ENCODE results near the gene EGFLAM. TPM values are rescaled to one million over a fixed set of nuclear protein-coding genes. Genes with fewer than 3 reads are reported as not detected.
A peak's percentile ranks its signal among the peaks of the same experiment; 100 is the strongest.

Gene EGFLAM
- total RNA-seq (2014; rRNA removed) = 22.4 and 27.1 TPM in 2 replicates
- 35.3 TPM for polyA plus RNA-seq (2012)

DNA sequence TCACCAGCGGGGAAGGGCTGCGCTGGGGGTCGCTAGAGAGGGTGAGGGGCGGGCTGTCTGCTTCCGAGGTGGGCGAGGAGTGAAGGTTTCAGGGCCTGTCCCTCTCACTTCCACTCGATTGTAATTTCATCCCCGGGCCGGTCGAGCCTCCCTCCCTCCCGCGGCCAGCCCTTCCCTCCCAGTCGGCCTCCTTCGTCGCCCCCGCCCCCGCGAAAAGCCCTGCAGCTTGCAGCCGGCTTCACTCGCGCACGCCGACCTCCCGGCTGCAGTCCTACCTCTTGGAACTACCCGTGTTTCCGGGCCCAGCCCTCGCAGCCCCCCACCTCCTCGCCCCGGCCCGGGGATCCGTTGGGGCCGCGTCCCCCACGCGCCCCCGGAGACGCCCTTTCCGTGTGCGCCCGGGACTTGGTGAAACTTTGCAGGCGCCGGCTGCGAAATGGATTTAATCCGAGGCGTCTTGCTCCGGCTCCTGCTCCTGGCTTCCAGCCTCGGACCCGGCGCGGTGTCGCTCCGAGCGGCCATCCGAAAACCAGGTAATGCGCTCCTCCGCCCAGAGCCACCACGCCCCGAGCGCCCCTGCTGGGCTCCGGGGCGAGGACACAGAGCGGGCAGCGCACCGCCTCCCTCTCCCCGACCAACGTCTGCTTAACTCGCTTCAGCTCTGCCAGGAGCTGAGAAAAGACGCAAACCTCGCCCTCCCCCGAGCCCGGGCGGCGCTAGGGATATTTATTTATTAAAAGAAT, at the start of gene EGFLAM:
Gene EGFLAM, plus strand, starts transcription at position 241 of the 743 bp plus-strand sequence. Its CDS starts 196 bp downstream, at position 437.
- DNase-seq (ENCODE audit: low read depth) = no peak

DNA sequence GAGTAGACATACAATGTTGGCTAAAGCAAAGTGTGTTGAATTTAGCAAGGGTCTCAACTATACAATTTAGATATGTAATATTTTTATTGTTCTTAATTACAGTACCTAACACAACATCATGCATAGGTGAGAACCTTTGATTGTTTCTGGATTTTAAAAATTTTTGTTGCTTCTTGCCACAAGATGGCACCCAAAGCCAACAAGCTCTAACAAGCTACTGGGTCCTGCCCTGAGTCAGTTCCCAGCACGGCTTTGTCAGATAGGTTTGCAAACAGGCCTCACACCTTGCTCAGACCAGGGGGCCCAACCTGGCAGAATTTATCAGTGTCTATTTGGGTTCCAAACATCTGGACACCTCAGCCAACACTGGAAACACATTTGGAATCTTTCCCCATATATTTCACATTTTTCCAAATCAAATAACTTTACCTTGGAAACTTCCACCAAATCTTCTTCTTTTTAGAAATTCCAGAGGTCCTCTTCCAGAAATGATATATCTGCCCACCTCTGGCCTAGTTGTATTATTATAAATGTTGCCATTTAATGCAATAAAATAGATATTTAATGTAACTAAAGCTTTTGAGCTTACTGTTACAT, 49.5 kb upstream of the EGFLAM start:
- DNase-seq (ENCODE audit: low read depth) = peak; percentile 29

DNA sequence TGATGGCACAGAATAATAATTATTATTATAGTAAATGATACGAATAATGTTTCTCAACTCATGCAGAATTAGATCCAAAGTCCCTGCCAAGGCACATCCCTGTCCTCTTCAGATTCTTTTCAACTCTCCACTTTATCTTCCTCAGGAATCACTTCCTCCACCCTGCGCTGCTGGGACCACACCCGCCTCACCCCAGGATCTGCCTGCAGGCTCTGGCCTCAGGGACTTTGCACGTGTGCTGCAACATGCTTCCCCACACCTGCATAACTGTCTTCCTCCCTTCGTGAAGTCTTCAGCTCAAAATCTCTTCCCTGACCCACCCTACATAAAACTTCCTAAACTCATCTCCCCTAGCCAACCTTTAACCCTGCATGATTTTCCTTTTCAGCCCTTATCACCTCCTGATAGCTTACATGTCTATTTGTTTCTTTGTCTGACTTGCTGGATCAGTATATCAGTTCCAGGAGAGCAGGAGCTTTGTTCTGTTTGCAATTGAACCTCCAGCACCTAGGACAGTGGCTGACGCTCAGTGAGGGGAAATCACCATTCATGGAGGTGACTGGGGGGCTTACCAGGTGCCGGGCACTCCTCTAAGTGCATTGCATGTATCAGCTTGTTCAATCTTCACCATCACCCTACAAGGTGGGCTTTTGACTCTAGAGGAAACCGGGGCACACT, 47.5 kb upstream of the EGFLAM start:
- no peak for DNase-seq (ENCODE audit: low read depth)

DNA sequence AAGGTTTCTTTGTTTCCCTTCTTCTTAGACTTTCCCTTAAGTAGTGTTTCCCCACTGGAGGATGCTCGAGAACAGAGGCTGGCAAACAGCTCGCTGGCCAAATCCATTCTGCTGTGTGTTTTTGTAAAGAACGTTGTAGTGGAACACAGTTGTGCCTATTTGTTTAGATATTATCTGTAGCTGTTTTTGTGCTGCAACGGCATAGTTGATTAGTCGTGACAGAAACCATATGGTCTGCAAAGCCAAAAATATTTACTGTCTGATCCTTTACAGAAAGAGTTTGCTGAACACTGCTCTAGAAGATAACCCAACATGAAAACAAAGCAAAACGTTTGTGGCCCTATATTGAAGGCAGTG, 47.0 kb upstream of the EGFLAM start:
- no peak for DNase-seq (ENCODE audit: low read depth)

DNA sequence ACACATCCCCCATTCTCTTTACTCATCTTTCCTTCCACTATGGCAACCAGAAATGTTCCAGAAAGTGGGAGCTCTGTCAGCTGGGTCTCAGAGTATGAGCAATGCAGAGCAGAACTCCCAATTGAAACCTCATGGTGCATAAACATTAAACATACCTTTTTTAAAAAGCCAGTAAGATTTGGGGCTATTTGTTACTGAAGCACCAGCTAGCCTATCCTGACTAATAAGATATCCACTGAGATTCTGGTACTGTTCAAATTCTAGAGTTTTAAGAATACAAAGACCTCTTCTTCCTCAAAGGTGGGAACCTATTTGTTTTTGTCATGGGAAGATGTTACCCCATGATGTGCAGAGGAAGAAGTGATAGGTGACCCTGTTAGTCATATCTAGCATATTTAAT, 46.1 kb upstream of the EGFLAM start:
- no peak for DNase-seq (ENCODE audit: low read depth)

DNA sequence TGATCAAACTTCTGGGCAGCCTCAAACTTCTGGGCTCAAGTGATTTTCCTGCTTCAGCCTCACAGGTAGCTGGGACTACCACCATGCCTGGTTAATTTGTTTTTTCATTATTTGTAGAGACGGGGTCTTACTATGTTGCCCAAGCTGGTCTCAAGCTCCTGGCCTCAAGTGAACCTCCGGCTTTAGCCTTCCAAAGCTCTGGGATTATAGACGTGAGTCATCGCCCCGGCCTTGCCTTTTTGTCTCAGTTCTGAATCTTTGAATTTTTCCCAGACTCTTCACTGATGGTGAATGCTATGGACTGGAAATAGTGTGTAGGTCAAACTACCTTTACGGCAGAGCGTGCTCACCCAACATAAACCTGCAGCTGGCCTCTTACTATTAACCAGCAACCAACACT, 32.3 kb upstream of the EGFLAM start:
- no peak for DNase-seq (ENCODE audit: low read depth)

DNA sequence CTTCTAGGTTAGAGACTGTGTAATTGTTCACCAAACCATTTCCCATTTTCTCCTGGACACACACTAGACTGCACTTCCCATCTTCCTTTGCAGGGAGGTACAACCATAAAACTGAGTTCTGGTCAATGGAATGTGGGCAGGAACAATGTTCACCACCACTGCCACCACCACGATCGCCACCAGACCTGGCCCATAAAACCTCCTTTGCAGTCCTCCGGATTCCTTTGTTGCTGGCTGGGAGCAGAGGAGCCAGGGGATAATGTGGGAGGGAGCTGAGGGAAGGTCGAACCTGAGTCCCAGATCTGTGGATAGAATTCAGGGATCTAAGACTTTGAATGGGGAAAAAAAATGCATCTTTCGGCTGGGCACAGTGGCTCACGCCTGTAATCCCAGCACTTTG, 29.4 kb upstream of the EGFLAM start:
- no peak for DNase-seq (ENCODE audit: low read depth)

DNA sequence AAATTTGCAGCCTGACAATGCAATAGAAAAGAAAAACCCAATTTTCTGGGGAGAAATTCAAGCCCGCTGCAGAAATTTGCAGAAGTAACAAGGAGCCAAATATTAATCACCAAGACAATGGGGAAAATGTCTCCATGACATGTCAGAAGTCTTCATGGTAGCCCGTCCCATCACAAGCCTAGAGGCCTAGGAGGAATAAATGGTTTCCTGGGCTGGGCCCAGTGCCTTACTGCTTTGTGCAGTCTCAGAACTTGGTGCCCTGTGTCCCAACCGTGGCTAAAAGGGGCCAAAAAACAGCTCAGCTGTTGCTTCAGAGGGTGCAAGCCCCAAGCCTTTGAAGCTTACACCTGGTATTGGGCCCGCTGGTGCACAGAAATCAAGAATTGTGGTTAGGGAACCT, 23.6 kb upstream of the EGFLAM start:
- DNase-seq (ENCODE audit: low read depth) = no peak

DNA sequence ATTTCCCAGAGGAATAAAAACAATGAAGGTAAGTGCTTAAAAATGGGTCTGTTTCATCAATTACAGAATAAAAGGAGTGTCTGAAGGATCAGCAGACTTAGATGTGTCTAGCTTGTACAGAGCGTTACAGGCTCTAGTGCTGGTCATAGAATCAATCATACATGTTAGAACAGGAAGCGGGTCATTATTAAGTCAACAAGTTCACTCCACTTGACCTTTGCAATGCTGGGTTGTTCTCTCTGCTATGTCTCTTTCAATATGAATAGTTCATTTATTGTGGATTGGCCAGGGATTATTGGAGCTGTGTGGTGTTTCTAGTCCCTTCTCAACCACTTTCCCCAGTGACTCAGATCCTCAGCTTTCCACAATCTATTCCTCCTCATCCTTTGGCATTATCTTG, 20.7 kb upstream of the EGFLAM start:
- no peak for DNase-seq (ENCODE audit: low read depth)

DNA sequence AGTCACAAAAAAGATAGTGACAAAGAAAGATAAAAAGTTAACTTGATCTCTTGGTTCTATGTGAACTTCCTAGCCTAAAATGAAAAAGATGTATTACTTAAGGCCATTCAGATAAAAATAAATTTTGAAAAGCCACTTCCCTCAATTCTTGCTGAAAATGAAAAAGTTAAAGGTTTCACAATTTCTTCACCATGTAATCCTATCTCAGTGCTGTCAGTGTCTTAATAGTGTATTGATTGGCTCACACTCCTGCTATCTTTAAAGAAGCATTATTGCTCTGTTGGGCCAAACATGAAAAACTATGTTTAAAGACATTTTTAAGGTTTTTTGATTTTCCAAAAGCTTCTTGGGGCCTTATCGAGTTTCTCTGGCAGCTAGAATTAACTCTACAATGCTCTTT, 18.1 kb upstream of the EGFLAM start:
- DNase-seq (ENCODE audit: low read depth) = no peak

DNA sequence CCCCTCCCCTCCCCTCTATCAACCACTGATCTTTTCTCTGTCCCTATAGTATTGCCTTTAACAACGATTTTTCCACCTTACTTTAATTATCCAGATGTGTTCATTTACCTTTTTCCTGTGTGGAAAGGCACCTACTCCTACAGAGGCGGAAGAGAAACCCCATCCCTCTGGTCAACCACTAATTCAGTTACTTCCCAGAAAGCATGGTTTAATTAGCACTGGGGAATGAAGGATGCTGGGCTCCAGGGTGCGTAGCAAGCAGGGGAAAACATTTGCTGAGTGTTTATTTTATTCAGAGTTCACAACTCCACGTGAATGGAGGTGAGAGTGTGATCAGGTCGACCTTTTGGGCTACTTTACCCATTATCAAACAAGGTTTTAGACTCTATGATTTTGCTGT, 16.7 kb upstream of the EGFLAM start:
- DNase-seq (ENCODE audit: low read depth) = no peak

DNA sequence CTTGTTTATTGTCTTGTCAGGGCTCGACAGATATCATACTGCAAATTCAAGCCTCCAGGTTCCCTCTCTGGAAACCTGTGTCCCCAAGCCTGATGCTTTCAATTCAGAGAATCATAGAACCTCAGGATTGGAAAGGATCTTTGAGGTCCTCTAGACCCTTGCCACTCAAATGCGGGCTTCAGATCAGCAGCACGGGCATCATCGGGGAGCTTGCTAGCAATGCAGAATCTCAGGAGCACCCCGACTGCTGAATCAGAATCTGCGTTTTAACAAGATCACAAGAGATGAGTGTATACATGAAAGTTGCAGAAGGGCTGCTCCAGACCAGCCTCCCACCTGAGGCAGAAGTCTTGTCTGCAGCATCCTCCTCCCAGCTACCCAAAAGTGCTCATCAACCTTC, 13.1 kb upstream of the EGFLAM start:
- DNase-seq (ENCODE audit: low read depth) = no peak

DNA sequence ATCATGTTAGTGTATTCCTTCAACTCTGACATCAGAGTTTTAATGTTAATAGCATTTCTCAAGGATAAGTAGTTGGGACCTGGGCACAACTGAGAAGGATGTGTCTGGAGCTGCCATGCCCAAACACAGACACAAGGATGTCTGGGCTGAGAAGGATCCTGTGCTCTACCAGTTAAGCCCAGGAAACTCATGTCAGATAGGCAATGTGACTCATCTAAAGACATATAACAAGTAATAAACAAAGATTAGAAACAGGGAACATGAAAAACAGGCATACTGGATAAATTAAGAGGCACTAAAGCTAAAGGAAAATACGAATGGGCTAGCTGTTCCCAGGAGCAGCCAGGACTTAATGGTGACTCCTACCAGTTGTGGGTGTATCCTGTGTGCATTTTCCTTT, 9.1 kb upstream of the EGFLAM start:
- DNase-seq (ENCODE audit: low read depth) = no peak

DNA sequence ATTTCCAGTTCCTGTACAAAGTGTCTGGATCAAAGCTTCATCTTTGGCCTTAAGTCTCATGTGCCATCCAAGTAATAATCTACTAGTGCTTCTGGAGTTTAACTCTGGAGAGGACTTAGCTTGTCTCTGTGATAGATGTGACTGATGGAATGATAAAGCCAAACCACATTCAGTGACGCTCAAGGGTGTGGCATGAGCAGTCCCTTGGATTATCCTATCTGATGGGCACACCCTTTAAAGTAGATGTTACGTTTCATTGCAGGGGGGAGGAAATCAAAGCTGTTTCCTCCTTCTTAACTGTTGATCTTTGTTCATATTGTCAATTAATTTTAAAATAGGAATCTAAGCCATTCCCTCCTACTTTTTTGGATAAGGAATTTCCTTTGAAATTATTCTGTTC, 8.5 kb upstream of the EGFLAM start:
- DNase-seq (ENCODE audit: low read depth) = no peak

DNA sequence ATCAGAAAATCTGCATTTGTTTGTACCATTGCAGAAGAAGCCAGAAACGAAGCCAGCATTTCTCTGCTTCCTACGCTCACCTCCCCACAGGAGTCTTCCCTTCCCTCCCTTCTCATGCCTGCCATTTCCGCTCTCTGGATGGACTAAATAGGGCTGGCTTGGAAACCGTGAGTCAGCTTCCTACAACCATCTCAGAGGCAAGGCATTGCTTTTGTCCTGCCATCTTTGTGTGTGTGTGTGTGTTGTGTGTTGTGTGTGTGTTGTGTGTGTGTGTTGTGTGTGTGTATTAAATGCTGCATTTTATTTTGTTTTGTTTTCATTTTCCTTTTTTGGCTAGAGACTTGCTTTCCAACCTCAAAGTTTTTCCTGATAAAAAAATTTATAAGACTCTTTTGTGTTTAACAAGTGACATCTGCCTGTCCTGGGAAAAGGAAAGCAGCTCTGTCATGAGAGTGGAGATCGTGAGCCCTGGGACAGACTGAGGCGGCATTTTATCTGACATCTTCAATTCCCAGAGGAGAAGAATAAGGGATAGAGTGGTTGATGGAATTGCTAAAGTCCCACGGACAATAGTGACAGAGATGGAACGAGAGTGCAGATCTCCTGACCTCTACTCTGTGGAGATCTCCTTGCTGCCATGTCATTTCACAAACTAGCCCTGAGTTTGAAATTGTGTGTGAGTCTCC, 7.5 kb upstream of the EGFLAM start:
- DNase-seq (ENCODE audit: low read depth) = no peak

DNA sequence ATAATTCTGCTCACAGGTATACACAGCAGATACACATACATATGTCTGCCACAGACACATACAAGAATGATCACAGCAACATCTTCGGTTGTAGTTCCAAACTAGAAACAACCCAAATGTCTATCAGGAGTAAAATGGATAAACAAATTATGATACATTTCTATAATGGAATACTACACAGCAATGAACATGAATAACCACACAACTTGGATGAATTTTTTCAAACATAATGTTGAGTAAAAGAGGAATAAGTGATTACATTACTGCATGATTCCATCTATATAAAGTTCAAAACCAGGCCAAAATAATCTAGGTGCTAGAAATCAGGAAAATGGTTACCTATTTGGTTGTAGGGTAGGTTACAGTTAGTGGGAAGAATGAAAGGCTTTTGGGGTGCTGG, 4.6 kb upstream of the EGFLAM start:
- no peak for DNase-seq (ENCODE audit: low read depth)

DNA sequence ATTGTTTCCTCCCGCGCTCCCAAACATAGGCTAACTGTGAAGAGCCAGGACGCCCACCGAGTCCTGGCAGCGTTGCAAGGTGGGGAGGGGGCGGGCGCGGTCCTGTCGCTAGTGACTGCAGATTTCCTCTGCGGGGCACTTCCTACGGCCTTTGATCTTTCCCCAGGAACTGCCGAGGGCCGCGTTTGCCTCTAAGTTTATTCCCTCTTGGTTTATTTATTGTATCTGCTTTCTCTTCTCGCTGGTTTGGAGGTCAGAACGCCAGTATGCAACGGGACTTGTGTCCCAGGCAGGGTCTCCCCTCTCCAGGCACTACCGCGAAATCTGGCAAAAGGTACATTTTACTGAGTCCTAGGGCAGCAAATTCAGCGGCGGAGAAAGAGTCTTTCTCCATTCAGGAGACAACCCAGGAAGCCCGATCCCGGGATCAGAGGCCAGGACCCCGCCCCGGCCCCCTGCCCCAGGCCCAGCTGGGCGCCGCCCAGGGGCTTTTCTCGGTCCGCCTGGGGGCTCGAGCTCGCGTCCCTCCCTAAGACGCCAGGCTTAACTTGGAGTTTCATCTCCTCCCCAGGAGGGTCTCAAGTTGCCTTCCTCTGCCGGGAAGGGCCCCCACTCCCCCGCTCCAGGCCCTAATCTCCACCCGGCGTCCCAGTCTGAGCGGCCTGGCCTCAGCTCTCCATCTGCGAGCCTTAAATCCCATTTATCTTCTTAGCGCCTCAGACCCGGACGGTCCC, 884 bp upstream of the EGFLAM start:
- no peak for DNase-seq (ENCODE audit: low read depth)

DNA sequence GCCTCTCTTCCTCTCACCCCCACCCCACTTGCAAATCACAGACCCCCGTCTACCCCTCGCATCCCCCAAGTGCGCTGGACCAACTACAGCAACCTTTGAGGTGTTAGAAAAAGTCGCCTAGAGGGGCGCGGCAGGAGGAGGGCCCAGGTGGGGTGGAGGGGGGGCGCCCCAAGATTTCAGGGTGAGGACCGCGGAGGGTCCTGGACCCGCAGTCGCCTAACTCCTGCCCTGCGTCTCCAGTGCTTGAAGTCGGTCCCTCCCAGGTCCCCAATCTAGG, 379 bp upstream of the EGFLAM start:
- DNase-seq (ENCODE audit: low read depth) = no peak

DNA sequence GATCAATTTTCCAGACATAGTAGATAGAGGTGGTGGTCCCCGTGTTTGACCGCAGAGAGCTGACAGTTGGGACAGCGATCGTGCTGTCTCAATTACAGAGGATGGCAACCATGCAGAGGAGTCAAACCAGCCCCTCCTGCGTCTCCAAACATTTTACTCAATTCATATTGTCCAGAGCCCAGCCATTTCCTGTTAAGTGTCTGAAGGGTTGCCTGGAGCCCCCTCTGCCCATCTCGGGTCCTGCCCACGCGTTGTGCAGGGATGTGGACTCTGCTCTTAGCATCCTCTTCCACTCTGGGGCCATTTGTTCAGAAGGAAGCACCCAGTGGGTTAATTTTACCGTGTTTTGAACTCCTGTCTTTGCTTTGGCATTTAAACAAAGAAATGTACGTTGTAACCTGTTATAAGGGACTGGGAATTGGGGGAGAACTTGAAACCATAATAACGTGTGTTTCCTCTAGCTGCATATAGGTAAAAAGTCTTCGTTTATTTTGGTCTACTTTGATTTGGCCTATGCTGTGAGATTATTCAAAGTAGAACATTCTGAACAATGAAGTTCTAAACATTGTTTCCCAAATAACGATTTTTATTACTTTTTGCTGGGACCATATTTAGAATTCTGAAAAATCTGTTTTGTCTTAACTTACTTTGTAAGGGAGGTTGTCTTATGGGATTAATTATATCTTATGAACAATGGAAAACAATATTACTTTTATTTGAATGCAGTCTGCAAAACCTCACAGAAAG, 876 bp downstream of the EGFLAM start:
- DNase-seq (ENCODE audit: low read depth) = no peak

DNA sequence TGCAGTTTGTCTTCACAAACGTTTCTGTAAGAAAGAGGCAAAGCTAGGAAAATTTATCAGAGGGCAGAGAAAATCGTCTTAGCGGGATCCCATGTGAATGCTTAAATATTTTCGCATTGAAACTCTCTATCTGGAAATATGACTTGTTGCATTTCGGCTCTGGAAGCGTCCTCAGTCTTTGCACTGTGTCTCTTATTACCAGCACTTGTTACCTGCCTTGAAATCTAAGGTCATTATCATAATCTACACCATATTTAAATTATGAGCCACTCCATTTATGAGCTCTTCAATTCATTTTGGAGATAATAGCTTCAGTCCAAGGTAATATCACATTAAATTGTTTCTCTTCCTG, 1.4 kb downstream of the EGFLAM start:
- DNase-seq (ENCODE audit: low read depth) = no peak

DNA sequence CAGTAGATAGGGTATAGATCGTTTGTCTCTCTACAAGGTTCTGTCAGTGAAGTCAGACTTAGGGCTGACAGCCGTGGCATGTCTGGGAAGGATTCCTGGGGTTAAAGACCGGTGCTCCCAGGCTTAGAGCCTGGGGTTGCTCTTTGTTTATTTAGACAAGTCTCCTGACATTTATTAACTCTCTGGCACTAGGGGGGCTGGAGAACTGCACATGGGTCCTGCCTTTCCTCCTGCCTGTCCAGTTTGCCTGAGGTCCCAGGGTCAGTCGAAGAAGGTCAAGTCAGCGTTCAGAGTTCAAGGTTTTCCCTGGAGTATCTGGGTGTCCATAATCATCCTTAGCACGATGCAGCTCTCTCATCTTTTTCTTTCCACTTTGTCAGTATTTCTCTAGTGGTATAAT, 5.6 kb downstream of the EGFLAM start:
- no peak for DNase-seq (ENCODE audit: low read depth)
